Natural killer cell (primary cell): ENCODE measurements around the gene SLC2A14. TPM values are rescaled to one million over a fixed set of nuclear protein-coding genes. Genes with fewer than 3 reads are reported as not detected.
A peak's percentile ranks its signal among the peaks of the same experiment; 100 is the strongest.
"Not testable (repeated sequence)": the region's sequence is repeated elsewhere in the genome, so short reads cannot be mapped to it uniquely, and the experiment has no call there.

Source experiments
- ATAC-seq, 3 donors: fragments of 150-1000 bp in 2 of 3; fragments of 200-7000 bp in 1 of 3; cut with Tn5 transposase; 1 replicate in 1 of 3; 2 replicates in 2 of 3; pipeline ENCODE4 v1.10.0; 2021; ENCODE audit warnings: mild to moderate bottlenecking in 2 of 3, moderate library complexity in 2 of 3
- DNase-seq, 2 donors: peaks; one replicate each; pipeline versions ENCODE4 v3.0.0 to v3.0.0-alpha.2; 2013 to 2021; ENCODE audit warnings: mixed read lengths in 1 of 2
- H3K27ac ChIP-seq: one replicate; pipeline ENCODE4 v1.5.1; 2013; ENCODE audit warnings: mild to moderate bottlenecking, low read length
- H3K27me3 ChIP-seq: one replicate; pipeline ENCODE4 v1.6.1; 2013; ENCODE audit warnings: low read length; ENCODE audit not compliant: control insufficient read depth, insufficient read depth
- H3K36me3 ChIP-seq: one replicate; pipeline ENCODE4 v1.6.1; 2013; ENCODE audit warnings: low read length; ENCODE audit not compliant: control insufficient read depth, insufficient read depth
- H3K4me1 ChIP-seq: one replicate; pipeline ENCODE4 v1.6.1; 2013; ENCODE audit warnings: low read length; ENCODE audit not compliant: control insufficient read depth, insufficient read depth
- H3K4me3 ChIP-seq: one replicate; pipeline ENCODE4 v1.5.1; 2013; ENCODE audit warnings: low read length
- H3K9me3 ChIP-seq: one replicate; pipeline ENCODE4 v1.6.1; 2013; ENCODE audit warnings: low read length; ENCODE audit not compliant: control insufficient read depth, insufficient read depth
- H3K27ac Mint-ChIP-seq, 2 donors: one replicate each; pipeline ENCODE4 v1.8.0; 2022; ENCODE audit warnings: mild to moderate bottlenecking in 2 of 2, mixed read lengths in 2 of 2, moderate library complexity in 1 of 2
- H3K27me3 Mint-ChIP-seq, 2 donors: one replicate each; pipeline ENCODE4 v1.8.0; 2022; ENCODE audit warnings: low read depth in 2 of 2, mixed read lengths in 2 of 2
- H3K36me3 Mint-ChIP-seq: one replicate; pipeline ENCODE4 v1.8.0; 2022; ENCODE audit warnings: mixed read lengths
- H3K4me1 Mint-ChIP-seq, 2 donors: one replicate each; pipeline ENCODE4 v1.8.0; 2022; ENCODE audit warnings: mixed read lengths in 2 of 2
- H3K4me3 Mint-ChIP-seq: one replicate; pipeline ENCODE4 v1.8.0; 2022; ENCODE audit warnings: mild to moderate bottlenecking, moderate library complexity, mixed read lengths
- H3K9me3 Mint-ChIP-seq, 2 donors: one replicate each; pipeline ENCODE4 v1.8.0; 2022; ENCODE audit warnings: mixed read lengths in 2 of 2
- WGBS: methylation state at CpG from one replicate; pipeline ENCODE4 v1.1.7; 2013; ENCODE audit warnings: missing lambda C conversion rate; ENCODE audit not compliant: insufficient coverage; 5-methylcytosine and 5-hydroxymethylcytosine counted together
- intact Hi-C: fragments of 100-400 bp; cut with micrococcal nuclease; formaldehyde crosslinking; loops from one replicate; pipeline ENCODE4 v1.14.2; 2022
- total RNA-seq, 4 donors: library from RNA; stranded (reverse); fragments of 120-200 nt in 1 of 4; gene quantifications; one replicate each; pipeline versions ENCODE4 v1.2.3 to v1.2.4, GENCODE V29; 2013 to 2022
- TF ChIP-seq, protein P1 (sequence below): fragments of 200-600 bp; IDR thresholded peaks from one replicate; pipeline ENCODE4 v1.8.0; 2022; ENCODE audit warnings: antibody characterized with exemption

The SLC2A14 gene
- total RNA-seq, 3 donors from 2014 or later (not counting 1 experiment from before 2014, with no cell fraction given): 0.12 to 7.9 (median 0.25) TPM

DNA sequence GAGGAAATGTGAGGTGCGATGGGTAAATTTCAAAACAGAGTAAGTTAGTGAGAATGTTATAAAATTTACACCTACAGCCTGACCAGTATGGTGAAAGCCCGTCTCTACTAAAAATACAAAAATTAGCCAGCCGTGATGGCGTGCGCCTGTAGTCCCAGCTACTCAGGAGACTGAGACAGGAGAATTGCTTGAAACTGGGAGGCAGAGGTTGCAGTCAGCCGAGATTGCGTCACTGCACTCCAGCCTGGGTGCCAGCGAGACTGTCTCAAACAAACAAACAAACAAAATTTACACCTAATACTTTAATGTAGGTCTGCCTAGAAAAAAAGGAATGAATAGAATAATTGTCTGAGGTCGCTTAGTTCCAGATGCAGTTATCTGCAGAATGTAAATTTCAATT is 37.6 kb downstream of the SLC2A14 start:
- Histone ChIP-seq H3K4me1 (no peaks in the 10 kb centered on the region), H3K27ac (no peak overlapping the region), H3K27me3 (no peaks in the 10 kb centered on the region), H3K9me3 (no peaks in the 10 kb centered on the region), H3K4me3 (no peak overlapping the region), H3K36me3 (no peaks in the 10 kb centered on the region)
- 92% methylated on average over 4 of the region's 9 CpGs for WGBS
- no peak overlapping the region for H3K27ac Mint-ChIP-seq
- H3K27me3 Mint-ChIP-seq: peaks cover 0 to 6% of the 10 kb centered on the region in 2 donors
- peaks cover 0 to 9% of the 10 kb centered on the region in 2 donors for H3K4me1 Mint-ChIP-seq
- DNase-seq (no peak), ATAC-seq (no peak)
- no peaks in the 10 kb centered on the region for H3K36me3 Mint-ChIP-seq
- intact Hi-C loops: no loop called here
- H3K4me3 Mint-ChIP-seq: no peak overlapping the region
- no peaks in the 10 kb centered on the region for H3K9me3 Mint-ChIP-seq
- TF ChIP-seq, protein P1, sequence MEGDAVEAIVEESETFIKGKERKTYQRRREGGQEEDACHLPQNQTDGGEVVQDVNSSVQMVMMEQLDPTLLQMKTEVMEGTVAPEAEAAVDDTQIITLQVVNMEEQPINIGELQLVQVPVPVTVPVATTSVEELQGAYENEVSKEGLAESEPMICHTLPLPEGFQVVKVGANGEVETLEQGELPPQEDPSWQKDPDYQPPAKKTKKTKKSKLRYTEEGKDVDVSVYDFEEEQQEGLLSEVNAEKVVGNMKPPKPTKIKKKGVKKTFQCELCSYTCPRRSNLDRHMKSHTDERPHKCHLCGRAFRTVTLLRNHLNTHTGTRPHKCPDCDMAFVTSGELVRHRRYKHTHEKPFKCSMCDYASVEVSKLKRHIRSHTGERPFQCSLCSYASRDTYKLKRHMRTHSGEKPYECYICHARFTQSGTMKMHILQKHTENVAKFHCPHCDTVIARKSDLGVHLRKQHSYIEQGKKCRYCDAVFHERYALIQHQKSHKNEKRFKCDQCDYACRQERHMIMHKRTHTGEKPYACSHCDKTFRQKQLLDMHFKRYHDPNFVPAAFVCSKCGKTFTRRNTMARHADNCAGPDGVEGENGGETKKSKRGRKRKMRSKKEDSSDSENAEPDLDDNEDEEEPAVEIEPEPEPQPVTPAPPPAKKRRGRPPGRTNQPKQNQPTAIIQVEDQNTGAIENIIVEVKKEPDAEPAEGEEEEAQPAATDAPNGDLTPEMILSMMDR: no peak

DNA sequence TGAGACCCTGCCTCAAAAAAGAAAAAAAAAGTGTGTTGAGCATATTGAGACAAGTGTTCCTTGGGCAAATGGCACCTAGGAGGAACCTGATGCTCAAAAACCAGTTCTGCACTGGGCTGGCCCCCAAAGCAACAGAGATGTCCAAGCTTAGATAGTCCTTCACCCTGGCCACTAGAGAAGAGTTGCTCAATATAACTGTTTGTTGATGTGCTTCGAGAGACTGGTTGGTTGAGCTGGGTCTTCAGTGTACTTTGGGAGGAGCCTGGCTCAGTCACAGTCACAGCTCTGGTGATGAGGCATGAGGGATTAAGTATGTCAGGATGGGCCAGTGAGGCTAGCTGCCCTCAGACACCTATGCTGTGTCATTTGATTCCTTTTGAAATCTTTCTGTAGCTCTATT is 38.0 kb downstream of the SLC2A14 start:
- no peak overlapping the region for H3K27ac Mint-ChIP-seq
- TF ChIP-seq, protein P1: no peak
- H3K27me3 ChIP-seq: no peaks in the 10 kb centered on the region
- no peaks in the 10 kb centered on the region for H3K36me3 Mint-ChIP-seq
- H3K4me1 ChIP-seq: no peaks in the 10 kb centered on the region
- no peaks in the 10 kb centered on the region for H3K9me3 Mint-ChIP-seq
- H3K4me1 Mint-ChIP-seq: peaks cover 0 to 9% of the 10 kb centered on the region in 2 donors
- DNase-seq: no peak
- peak in 1 of 3 donors; percentile 60 for ATAC-seq
- H3K27ac ChIP-seq: no peak overlapping the region
- no peaks in the 10 kb centered on the region for H3K9me3 ChIP-seq
- no peak overlapping the region for H3K4me3 ChIP-seq
- 79% methylated on average over 1 of the region's 1 CpG for WGBS
- no peak overlapping the region for H3K4me3 Mint-ChIP-seq
- H3K27me3 Mint-ChIP-seq: peaks cover 0 to 6% of the 10 kb centered on the region in 2 donors
- intact Hi-C loops: no loop called here
- no peaks in the 10 kb centered on the region for H3K36me3 ChIP-seq

DNA sequence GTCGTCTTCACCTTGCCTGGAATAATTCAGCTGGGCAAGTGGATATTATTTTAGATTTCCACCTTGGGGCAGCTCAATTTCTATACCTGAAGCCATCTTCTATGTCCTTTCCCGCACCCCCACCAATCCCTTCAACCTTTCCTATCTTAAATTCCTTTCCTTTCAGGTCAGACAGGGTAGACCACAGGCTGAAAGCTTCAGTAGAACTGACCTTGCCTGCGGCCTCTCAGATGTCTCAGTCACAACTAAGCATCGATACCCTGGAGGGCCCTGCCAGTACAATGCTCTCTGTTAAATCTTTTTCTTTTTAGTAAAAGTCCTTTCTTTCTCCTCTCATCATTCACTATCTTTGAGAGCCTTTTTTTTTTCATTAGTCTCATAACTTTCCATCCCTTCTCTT is 38.9 kb downstream of the SLC2A14 start:
- Histone ChIP-seq H3K4me1 (no peaks in the 10 kb centered on the region), H3K9me3 (no peaks in the 10 kb centered on the region), H3K36me3 (no peaks in the 10 kb centered on the region), H3K4me3 (no peak overlapping the region), H3K27me3 (no peaks in the 10 kb centered on the region), H3K27ac (no peak overlapping the region)
- WGBS: 88% methylated on average over 3 of the region's 4 CpGs
- DNase-seq (no peak), ATAC-seq (no peak)
- intact Hi-C loops: no loop called here
- TF ChIP-seq, protein P1: no peak
- Mint-ChIP-seq H3K9me3 (no peaks in the 10 kb centered on the region), H3K27ac (no peak overlapping the region), H3K4me3 (no peak overlapping the region), H3K4me1 (peaks cover 0 to 9% of the 10 kb centered on the region in 2 donors), H3K36me3 (no peaks in the 10 kb centered on the region), H3K27me3 (peaks cover 0 to 6% of the 10 kb centered on the region in 2 donors)

DNA sequence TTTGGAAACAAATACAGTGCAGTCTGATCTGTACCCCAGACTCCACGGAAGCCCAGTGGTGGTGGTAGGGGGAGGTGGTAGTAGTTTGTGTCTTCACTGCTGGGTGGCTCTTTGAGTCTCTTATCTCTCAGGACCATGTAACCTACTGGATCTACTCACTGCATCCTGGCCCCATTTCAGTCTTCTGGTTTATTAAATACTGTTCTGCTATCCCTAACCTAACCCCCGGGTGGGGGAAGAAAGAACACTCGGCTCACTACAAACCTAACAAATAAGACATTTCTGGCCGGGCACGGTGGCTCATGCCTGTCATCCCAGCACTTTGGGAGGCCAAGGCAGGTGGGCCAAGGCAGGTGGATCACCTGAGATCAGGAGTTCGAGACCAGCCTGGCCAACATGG is 39.5 kb downstream of the SLC2A14 start:
- H3K4me3 Mint-ChIP-seq, H3K27me3 ChIP-seq, ATAC-seq, H3K36me3 Mint-ChIP-seq, H3K9me3 Mint-ChIP-seq, H3K27me3 Mint-ChIP-seq, H3K4me1 ChIP-seq, H3K4me1 Mint-ChIP-seq, intact Hi-C loops, H3K27ac Mint-ChIP-seq, DNase-seq, H3K4me3 ChIP-seq, H3K36me3 ChIP-seq, H3K9me3 ChIP-seq, H3K27ac ChIP-seq: not testable (repeated sequence)
- 77% methylated on average over 6 of the region's 6 CpGs for WGBS
